Hepatocyte (in vitro differentiated cells): ENCODE data around the gene PLBD2. TPM values are rescaled to one million over a fixed set of nuclear protein-coding genes. Genes with fewer than 3 reads are reported as not detected.

Source experiments
- DNase-seq: peaks from one replicate; pipeline ENCODE4 v3.0.0-alpha.2; 2016; ENCODE audit warnings: low spot score
- H2AFZ ChIP-seq: fragments of 200-600 bp; sonication (generic); 2 replicates; pipeline ENCODE4 v1.6.0; 2016; ENCODE audit warnings: antibody characterized with exemption, mild to moderate bottlenecking
- H3K27ac ChIP-seq: fragments of 200-600 bp; sonication (generic); 2 replicates; pipeline ENCODE4 v1.5.1; 2016; ENCODE audit warnings: mild to moderate bottlenecking
- H3K27me3 ChIP-seq: fragments of 200-600 bp; sonication (generic); 2 replicates; pipeline ENCODE4 v1.6.1; 2016
- H3K36me3 ChIP-seq: fragments of 200-600 bp; sonication (generic); replicated peaks from 2 replicates; pipeline ENCODE4 v1.5.1; 2016; ENCODE audit warnings: low read depth; ENCODE audit not compliant: insufficient read depth
- H3K4me1 ChIP-seq: fragments of 200-600 bp; sonication (generic); 2 replicates; pipeline ENCODE4 v1.5.1; 2016; ENCODE audit warnings: mild to moderate bottlenecking, moderate library complexity; ENCODE audit not compliant: insufficient read depth
- H3K4me2 ChIP-seq: fragments of 200-600 bp; sonication (generic); 2 replicates; pipeline ENCODE4 v1.6.0; 2016
- H3K4me3 ChIP-seq: fragments of 200-600 bp; sonication (generic); 2 replicates; pipeline ENCODE4 v1.5.1; 2016; ENCODE audit warnings: mild to moderate bottlenecking
- H3K79me2 ChIP-seq: fragments of 200-600 bp; sonication (generic); 2 replicates; pipeline ENCODE4 v1.6.0; 2017; ENCODE audit warnings: mild to moderate bottlenecking
- H3K9me2 ChIP-seq: fragments of 200-600 bp; sonication (generic); replicated peaks from 2 replicates; pipeline ENCODE4 v1.6.0; 2017; ENCODE audit warnings: mild to moderate bottlenecking; ENCODE audit not compliant: insufficient read depth
- H3K9me3 ChIP-seq: fragments of 200-600 bp; sonication (generic); 2 replicates; pipeline ENCODE4 v1.5.1; 2016; ENCODE audit warnings: low read depth, mild to moderate bottlenecking
- H4K20me1 ChIP-seq: fragments of 200-600 bp; sonication (generic); 2 replicates; pipeline ENCODE4 v1.6.0; 2016; ENCODE audit warnings: mild to moderate bottlenecking; ENCODE audit not compliant: insufficient read depth, poor library complexity, severe bottlenecking
- EZH2 ChIP-seq: fragments of 200-600 bp; sonication (generic); IDR thresholded peaks from 2 replicates; pipeline ENCODE4 v1.6.1; 2016; ENCODE audit warnings: antibody characterized with exemption, mild to moderate bottlenecking, borderline replicate concordance
- EZH2phosphoT487 ChIP-seq: fragments of 200-600 bp; sonication (generic); IDR thresholded peaks from one replicate; pipeline ENCODE4 v1.6.1; 2018; ENCODE audit warnings: antibody characterized with exemption, mild to moderate bottlenecking, low read depth, moderate library complexity; ENCODE audit not compliant: unreplicated experiment, severe bottlenecking
- WGBS: methylation state at CpG from one replicate; pipeline ENCODE4 v1.1.6; 2016; ENCODE audit warnings: low lambda C conversion rate; ENCODE audit errors: missing lambda C conversion rate; 5-methylcytosine and 5-hydroxymethylcytosine counted together
- polyA plus RNA-seq: library from polyadenylated mRNA; unstranded; fragments of >200 nt; fragmentation: Nextera tagmentation; extraction: Ambion mirVana; gene quantifications from 2 replicates; pipeline ENCODE4 v1.2.1, GENCODE V29; 2016
- total RNA-seq: library from RNA; depleted of rRNA; stranded (reverse); fragments of >200 nt; gene quantifications from 2 replicates; pipeline ENCODE4 v1.2.3, GENCODE V29; 2014
- TF ChIP-seq, protein P1 (sequence below): fragments of 200-600 bp; sonication (generic); IDR thresholded peaks from 2 replicates; pipeline ENCODE4 v1.5.1; 2016; ENCODE audit warnings: antibody characterized with exemption, mild to moderate bottlenecking; ENCODE audit not compliant: poor library complexity

PLBD2 gene
- total and polyA plus RNA-seq, 2 experiments from 2014 or later = 32.5 to 47.6 TPM

DNA sequence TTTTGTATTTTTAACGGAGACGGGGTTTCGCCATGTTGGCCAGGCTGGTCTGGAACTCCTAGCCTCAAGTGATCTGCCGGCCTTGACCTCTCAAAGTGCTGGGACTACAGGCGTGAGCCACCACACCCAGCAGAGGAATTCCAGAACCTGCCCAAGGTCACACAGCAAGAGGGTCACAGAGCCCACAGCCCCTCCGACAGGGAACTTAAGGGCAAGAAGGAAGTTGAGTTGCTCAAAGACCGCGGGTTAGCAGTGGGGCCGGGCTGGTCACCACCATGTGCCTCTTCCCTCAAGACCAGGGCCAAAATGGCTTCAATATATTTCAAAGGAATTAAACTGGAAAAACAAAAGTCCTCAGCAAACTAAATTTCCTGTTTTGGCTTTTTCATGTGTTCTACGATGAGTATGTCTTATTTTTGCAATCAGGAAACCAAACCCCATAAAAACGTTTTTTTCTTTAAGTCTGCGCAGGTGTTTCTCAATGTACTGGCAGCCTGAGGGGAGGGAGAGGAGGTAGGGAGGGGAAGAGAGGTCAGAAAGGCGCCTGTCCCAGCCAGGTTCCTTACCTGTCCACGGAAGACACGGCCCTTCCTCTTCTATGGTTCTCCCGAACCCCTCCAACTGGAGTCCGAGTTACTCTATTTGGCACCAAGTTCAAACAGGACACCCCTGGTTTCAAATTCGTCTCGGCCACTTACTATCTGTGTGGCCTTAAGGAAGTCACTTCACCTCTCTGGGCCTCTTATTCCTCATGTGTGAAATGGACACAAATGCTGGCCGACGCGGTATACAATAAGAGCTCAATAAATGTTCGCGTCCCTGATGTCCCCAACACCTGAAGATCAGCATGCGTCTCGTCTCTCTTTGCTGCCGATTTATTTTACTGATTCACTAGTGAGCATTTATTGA, 24.3 kb upstream of the PLBD2 start:
- Histone ChIP-seq H3K4me3 (peak overlapping the region; percentile 55), H3K27me3 (no peaks in the 10 kb centered on the region), H3K4me1 (peaks cover 12% of the 10 kb centered on the region), H4K20me1 (no peaks in the 10 kb centered on the region), H3K79me2 (no peaks in the 10 kb centered on the region), H3K36me3 (no peaks in the 10 kb centered on the region), H3K9me2 (no peaks in the 10 kb centered on the region), H3K9me3 (no peaks in the 10 kb centered on the region), H2AFZ (peak overlapping the region; percentile 55), H3K4me2 (peak overlapping the region; percentile 77), H3K27ac (peak overlapping the region; percentile 15)
- 47% methylated on average over 27 of the region's 27 CpGs for WGBS
- no peak for DNase-seq
- TF ChIP-seq EZH2phosphoT487 = no peak
- TF ChIP-seq EZH2 = no peak
- TF ChIP-seq, protein P1, sequence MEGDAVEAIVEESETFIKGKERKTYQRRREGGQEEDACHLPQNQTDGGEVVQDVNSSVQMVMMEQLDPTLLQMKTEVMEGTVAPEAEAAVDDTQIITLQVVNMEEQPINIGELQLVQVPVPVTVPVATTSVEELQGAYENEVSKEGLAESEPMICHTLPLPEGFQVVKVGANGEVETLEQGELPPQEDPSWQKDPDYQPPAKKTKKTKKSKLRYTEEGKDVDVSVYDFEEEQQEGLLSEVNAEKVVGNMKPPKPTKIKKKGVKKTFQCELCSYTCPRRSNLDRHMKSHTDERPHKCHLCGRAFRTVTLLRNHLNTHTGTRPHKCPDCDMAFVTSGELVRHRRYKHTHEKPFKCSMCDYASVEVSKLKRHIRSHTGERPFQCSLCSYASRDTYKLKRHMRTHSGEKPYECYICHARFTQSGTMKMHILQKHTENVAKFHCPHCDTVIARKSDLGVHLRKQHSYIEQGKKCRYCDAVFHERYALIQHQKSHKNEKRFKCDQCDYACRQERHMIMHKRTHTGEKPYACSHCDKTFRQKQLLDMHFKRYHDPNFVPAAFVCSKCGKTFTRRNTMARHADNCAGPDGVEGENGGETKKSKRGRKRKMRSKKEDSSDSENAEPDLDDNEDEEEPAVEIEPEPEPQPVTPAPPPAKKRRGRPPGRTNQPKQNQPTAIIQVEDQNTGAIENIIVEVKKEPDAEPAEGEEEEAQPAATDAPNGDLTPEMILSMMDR = no peak

DNA sequence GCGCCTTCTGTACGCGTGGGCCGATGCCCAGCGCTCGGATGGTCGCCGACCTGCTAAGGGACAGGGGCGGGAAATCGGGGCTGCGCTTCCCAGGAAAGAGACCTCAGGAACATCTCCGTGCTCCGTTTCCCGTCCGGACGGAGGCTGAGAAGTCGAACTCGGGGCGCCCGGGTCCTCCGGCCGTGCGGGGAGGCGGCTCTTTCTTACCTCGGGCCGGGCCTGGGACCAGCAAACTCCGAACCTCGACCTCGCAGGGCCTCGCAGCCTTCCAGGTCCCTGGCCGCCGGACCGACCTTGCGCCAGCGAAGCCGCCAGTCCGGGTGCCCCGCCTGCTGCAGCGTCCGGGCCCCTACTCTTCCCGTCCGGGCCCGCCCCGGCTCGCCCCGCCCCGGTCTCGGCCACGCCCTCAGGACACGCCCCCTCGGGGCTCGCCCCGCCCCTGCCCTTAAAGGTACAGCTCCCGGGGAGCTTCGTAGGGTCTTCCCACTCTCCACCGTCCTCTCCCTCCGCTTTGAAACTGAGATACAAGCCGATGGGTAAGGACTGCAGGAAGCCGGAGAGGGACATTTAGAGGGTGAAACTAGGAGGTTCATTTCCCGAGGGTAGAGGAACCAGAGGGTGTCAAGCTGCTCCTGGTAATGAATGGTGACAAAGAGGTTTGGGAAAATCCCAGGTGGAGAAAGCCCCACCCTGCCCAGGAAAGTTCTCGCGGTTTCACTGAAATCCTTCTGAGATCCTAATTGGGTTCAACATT, 23.4 kb upstream of the PLBD2 start, which contains the start of gene SLC8B1:
Gene SLC8B1 (minus strand): TSS at position 324 of the 754 bp plus-strand sequence. CDS start 2,231 bp downstream, outside the sequence.
- peak within 1 kb of the TSS; percentile 77 for H3K4me2 ChIP-seq
- peak within 1 kb of the TSS; percentile 55 for H3K4me3 ChIP-seq
- no peaks in the 10 kb centered on the region for H3K9me3 ChIP-seq
- no peaks in the 10 kb centered on the region for H3K9me2 ChIP-seq
- H2AFZ ChIP-seq = peak within 1 kb of the TSS; percentile 68
- H3K27ac ChIP-seq = peak within 1 kb of the TSS; percentile 15
- H3K79me2 ChIP-seq = no peaks in the 10 kb centered on the region
- no peaks in the 10 kb centered on the region for H3K36me3 ChIP-seq
- peaks cover 12% of the 10 kb centered on the region for H3K4me1 ChIP-seq
- H4K20me1 ChIP-seq = no peaks in the 10 kb centered on the region
- H3K27me3 ChIP-seq = no peaks in the 10 kb centered on the region
- 2% methylated on average over 38 of the region's 62 CpGs for WGBS
- peak; percentile 94 for DNase-seq
- TF ChIP-seq, protein P1 = no peak

DNA sequence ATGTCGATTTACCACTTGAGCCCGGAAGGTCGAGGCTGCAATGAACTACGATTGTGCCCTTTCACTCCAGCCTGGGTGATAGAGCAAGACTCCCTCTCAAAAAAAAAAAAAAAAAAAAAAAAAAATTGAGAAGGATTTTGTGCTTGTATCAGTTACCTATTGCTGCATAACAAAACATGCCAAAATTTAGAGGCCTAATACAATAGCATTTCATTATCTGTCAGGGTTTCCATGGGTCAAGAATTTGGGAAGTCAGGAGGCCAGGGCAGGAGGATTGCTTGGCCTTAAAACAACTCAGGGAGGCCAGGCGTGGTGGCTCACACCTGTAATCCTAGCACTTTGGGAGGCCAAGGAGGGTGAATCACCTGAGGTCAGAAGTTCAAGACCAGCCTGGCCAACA, 18.8 kb upstream of the PLBD2 start:
- DNase-seq = no peak
- H3K4me1 ChIP-seq = peaks cover under 1% of the 10 kb centered on the region

More for the DNA sequence above, 18.8 kb upstream of the PLBD2 start:
- Histone ChIP-seq H2AFZ (no peak overlapping the region), H3K27ac (no peak overlapping the region), H4K20me1 (no peaks in the 10 kb centered on the region), H3K4me2 (no peak overlapping the region), H3K4me3 (no peak overlapping the region), H3K36me3 (no peaks in the 10 kb centered on the region), H3K9me3 (no peaks in the 10 kb centered on the region), H3K79me2 (no peaks in the 10 kb centered on the region), H3K27me3 (no peaks in the 10 kb centered on the region), H3K9me2 (no peaks in the 10 kb centered on the region)
- WGBS = 89% methylated on average over 5 of the region's 5 CpGs
- TF ChIP-seq EZH2phosphoT487 = no peak
- TF ChIP-seq, protein P1 = no peak
- no peak for TF ChIP-seq EZH2
